ENCODE data around the gene TUBE1. TPM values are rescaled to one million over a fixed set of nuclear protein-coding genes. Genes with fewer than 3 reads are reported as not detected.
A peak's percentile ranks its signal among the peaks of the same experiment; 100 is the strongest.

The TUBE1 gene
- total and polyA plus RNA-seq, 10 of the 15 experiments (the other 5 are each of a cell fraction or from before 2014, with no cell fraction given), result 6.3 to 25.2 (median 13.6) TPM

DNA sequence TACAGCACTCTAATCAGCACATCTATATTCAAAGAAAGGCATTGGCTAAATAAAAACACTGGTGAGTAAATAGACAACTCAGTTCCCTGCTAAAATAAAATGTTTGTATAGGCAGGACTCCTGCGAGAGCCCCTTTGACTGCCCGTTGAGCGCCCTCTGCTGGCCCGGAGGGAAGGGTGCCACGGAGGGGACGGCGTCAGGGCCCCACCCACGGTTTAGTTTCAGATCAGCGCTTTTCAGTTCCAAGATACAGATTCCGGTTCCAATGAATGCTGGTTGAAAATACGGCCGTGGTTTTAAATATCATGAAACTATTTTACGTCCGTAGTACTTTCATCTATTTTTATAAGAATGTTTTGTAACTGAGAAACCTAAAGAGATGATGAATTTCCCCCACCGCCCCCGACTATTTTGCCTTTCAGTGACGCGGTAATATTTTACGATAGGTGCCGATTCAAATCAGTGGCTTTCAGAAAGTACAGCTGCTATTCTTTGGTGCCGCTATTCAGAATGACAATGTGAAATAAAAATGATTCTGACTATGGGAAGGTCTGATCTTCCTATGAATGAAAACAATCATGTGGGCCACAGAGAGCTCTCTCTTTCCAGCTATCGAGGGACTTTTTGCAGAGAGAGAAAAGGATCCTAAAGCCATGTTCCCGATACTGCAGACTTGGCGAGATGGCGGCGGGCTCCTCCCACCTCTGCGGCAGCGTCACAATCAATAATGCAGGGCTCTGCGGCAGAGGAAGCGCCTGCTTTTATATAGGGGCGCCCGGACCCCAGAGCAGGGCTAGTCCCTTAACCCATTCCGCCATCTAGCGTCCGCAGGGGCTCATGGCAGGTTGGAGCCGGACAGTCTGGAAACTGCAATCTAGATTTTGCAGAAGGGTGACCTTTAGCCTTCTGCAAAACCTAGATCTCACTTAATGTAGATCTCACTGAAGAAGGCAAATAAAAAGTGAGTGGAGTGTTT lies 44.0 kb downstream of the TUBE1 start (continued):
- TF ChIP-seq MEF2B (IDR thresholded peaks at IDR 0.05; ENCODE audit: partially characterized antibody, poor library complexity, severe bottlenecking) (peak; percentile 8), NFIC (IDR thresholded peaks at IDR 0.05; ENCODE audit: low read depth, low read length) (peak; percentile 65), POLR2A (IDR thresholded peaks at IDR 0.05; ENCODE audit: low read depth, low read length) (0 out of 2 replicates have a peak, but pooled peaks have one; percentile 32), RFX5 (IDR thresholded peaks at IDR 0.05; ENCODE audit: low read depth, low read length) (peak; percentile 57), CHD2 (IDR thresholded peaks at IDR 0.05; ENCODE audit: borderline replicate concordance, low read depth, low read length) (0 out of 2 replicates have a peak, but pooled peaks have one; percentile 21), SMC3 (IDR thresholded peaks at IDR 0.05; ENCODE audit: borderline replicate concordance, low read length) (peak; percentile 84), RB1 (IDR thresholded peaks at IDR 0.05; ENCODE audit: borderline replicate concordance) (no peak; the same call in 1 of the 2 replicates), IKZF1 (conservative IDR thresholded peaks at IDR 0.05) (peak; percentile 36), FOXM1 (IDR thresholded peaks at IDR 0.05; ENCODE audit: low read depth, low read length) (peak; percentile 38; the same call in 1 of the 2 replicates), RUNX3 (IDR thresholded peaks at IDR 0.05; ENCODE audit: low read length) (peak; percentile 5), SP1 (IDR thresholded peaks at IDR 0.05; ENCODE audit: low read depth, low read length) (peak; percentile 20), NKRF (conservative IDR thresholded peaks at IDR 0.05) (peak; percentile 56; the same call in 1 of the 2 replicates), CTCF (IDR thresholded peaks at IDR 0.05 in 2 of 3, conservative IDR thresholded peaks at IDR 0.05 in 1 of 3; ENCODE audit: control insufficient read depth in 2 of 3, extremely low read depth in 1 of 3, insufficient read depth in 1 of 3, low read depth in 3 of 3, low read length in 3 of 3) (peak; percentile 97 to 98 (median 97)), EP300 (IDR thresholded peaks at IDR 0.05; ENCODE audit: borderline replicate concordance in 1 of 2, control insufficient read depth in 1 of 2, low read depth in 2 of 2, low read length in 2 of 2) (peak in 1 of 2 experiments; percentile 50; a peak in 1 of 4 replicates), CREB1 (IDR thresholded peaks at IDR 0.05; ENCODE audit: low read depth) (peak; percentile 69), HCFC1 (IDR thresholded peaks at IDR 0.05; ENCODE audit: low read length) (no peak), MEF2A (IDR thresholded peaks at IDR 0.05; ENCODE audit: insufficient read depth, low read depth, low read length) (peak; percentile 36; the same call in 1 of the 2 replicates), FOXK2 (IDR thresholded peaks at IDR 0.05) (no peak), SKIL (IDR thresholded peaks at IDR 0.05; ENCODE audit: low read depth, poor library complexity, severe bottlenecking) (peak; percentile 59)

All from GM12878 (cell line).